ENCODE results near the gene CABCOCO1. TPM values are rescaled to one million over a fixed set of nuclear protein-coding genes. Genes with fewer than 3 reads are reported as not detected.
A peak's percentile ranks its signal among the peaks of the same experiment; 100 is the strongest.
"Not testable (repeated sequence)": the region's sequence is repeated elsewhere in the genome, so short reads cannot be mapped to it uniquely, and the experiment has no call there.

Gene CABCOCO1
- total RNA-seq, 1 donor from 2014 or later, result not detected

DNA sequence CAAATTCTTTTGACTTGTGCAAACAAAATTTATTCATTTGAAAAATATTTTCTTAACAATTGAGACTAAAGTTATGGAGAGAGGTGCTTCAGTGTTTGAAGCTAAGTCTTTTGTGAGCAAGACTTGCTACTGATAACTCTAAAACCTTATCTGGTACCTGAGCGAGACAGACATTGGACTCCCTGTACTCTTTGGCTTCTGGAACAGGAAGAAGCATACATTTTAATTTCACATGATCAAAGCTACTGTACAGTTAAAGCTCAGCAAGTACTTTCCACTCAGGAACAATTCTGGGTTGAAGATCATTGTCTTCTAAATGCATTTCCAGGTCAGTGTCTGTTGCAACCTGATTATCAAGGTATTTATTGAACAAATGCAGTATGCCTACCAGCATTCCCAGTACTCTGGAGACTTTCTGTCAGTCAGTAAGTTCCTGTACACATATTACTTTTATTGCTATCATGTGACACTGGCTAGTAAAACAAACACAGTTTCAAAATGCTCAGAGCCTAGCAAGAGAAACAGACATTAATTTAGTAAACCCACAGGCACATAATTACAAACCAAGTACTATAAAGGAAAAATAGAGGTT is 42.4 kb downstream of the CABCOCO1 start:
- DNase-seq (ENCODE audit: low spot score) (no peak), ATAC-seq (no peak)

DNA sequence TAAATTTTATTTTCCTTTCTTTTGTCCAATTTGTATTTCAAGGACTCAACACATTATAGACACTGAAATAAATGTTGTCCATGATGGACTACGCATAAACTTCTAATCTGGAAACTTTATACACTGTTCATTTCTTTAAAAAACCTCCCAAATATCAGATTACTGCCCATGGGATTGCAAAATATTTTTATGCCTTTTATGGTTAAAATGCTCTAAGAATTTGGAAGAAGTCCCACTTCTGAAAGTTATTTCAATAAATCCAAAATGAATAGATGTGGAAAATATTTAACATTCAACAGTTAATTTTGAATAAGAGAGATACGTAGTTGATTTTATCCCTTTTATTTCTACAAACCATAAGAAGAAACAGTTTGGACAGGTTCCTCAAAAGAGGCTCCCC is 46.1 kb downstream of the CABCOCO1 start:
- no peak for ATAC-seq
- no peak for DNase-seq (ENCODE audit: low spot score)

DNA sequence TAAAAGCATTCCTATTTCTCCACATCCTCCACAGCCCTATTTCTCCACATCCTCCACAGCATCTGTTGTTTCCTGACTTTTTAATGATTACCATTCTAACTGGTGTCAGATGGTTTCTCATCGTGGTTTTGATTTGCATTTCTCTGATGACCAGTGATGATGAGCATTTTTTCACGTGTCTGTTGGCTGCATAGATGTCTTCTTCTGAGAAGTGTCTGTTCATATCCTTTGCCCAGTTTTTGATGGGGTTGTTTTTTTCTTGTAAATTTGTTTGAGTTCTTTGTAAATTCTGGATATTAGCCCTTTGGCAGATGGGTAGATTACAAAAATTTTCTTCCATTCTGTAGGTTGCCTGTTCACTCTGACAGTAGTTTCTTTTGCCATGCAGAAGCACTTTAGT is 49.4 kb downstream of the CABCOCO1 start:
- not testable (repeated sequence) for ATAC-seq; DNase-seq (ENCODE audit: low spot score)

DNA sequence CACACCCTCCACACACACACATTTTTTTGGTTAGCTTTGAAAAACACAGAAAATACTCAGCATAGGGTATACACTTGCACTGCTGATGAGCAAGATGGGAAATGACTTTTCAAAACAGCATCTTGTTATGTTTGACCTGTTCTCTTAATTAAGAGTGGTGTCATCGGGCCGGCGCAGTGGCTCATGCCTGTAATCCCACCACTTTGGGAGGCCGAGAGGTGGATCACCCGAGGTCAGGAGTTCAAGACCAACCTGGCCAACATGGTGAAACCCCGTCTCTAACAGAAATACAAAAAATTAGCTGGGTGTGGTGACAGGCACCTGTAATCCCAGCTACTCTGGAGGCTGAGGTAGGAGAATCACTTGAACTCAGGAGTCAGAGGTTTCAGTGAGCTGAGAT is 56.7 kb downstream of the CABCOCO1 start:
- not testable (repeated sequence) for DNase-seq (ENCODE audit: low spot score)

DNA sequence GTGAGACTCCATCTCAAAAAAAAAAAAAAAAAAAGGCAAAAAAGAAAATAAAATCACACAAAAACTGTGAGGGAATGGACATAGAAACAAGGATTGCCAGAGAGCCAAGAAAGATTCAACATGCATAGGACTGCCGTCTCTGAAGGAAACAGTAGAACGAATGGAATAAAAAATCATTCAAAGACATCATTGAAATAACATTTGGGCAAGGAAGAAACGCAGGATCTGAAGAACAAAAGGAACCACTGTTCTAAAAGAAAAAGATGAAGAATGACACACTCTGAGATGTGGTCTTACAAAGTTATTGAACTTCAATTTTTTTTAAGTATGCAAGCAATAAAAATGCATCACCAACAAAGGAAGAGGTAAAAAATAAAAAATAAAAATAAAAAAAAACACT is 57.2 kb downstream of the CABCOCO1 start:
- no peak for DNase-seq (ENCODE audit: low spot score)
- no peak for ATAC-seq

More for the DNA sequence above, 56.7 kb downstream of the CABCOCO1 start:
- not testable (repeated sequence) for ATAC-seq

DNA sequence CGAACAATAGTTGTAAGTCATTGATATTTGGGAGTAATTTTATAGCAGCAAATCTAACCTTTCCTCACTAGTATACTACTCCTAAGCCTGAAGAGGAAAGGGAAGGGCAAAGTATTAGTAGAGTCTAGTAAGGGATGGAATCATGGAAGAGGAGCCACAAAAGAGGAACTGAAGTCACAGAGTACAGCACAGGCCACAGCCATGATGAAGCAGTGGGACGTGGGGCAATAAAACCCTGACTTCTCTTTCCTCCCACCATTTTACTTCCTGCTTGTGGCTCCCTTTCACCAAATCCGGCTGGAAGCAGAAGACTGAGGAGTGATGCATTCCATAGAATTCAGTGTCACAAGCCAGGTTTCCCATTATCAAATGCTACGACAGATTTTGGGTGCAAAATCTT is 58.7 kb downstream of the CABCOCO1 start:
- DNase-seq (ENCODE audit: low spot score), result no peak
- no peak for ATAC-seq

DNA sequence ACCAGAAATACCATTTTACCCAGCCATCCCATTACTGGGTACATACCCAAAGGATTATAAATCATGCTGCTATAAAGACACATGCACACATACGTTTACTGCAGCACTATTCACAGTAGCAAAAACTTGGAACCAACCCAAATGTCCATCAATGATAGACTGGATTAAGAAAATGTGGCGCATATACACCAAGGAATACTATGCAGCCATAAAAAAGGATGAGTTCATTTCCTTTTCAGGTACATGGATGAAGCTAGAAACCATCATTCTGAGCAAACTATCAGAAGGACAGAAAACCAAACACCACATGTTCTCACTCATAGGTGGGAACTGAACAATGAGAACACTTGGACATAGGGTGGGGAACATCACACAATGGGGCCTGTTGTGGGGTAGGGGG is 62.5 kb downstream of the CABCOCO1 start:
- not testable (repeated sequence) for ATAC-seq; DNase-seq (ENCODE audit: low spot score)

DNA sequence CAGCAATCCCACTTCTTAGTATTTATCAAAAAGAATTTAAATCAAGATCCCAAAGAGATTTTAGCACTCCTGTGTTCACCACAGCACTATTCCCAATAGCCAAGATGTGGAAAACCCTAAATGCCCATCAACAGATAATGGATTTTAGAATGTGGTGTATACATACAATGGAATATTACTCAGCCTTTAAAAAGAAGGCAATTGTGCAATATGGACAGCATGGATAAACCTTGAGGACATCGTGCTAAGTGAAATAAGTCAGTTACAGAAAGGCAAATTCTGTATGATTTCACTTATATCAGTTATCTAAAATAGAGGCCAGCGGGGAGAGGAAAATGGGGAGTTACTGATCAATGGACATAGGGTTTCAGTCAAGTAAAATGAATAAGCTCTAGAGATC is 66.9 kb downstream of the CABCOCO1 start:
- ATAC-seq (no peak), DNase-seq (ENCODE audit: low spot score) (no peak)

DNA sequence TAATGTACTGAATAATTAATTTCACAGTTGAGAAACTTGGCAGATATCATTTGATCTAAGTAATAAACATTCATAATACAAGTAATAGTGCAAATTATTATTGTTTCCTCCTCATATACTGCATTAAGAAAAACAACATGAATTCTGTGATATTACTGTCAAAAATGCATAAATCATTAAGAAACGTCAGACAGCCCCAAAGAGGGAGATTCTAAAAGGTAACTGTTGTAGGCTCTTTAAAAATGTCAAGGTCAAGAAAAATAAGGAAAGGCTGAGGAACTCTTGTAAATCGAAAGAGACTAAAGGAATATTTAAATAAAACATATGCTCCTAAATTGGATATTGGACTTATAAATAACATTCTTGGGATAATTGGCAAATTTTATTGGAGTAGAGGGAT is 67.9 kb downstream of the CABCOCO1 start:
- no peak for ATAC-seq
- no peak for DNase-seq (ENCODE audit: low spot score)

DNA sequence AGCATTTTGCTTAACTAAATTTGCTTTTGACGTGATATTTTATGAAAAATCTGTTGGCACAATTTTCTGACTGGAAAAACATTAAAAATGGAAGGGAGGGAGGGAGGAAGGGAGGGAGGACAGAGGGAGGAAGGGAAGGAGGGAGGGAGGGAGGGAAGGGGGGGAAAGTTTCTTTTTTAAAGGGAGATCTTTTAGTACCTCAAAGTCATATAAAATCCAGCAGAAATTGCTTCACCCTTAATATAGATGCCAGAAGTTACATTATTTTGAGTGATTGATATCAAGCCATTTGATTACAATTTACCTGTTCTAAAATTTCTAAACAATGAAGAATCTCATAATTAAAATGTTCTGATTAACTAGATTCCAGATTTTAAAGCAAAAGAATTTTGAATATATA is 68.9 kb downstream of the CABCOCO1 start:
- DNase-seq (ENCODE audit: low spot score) (no peak), ATAC-seq (no peak)

DNA sequence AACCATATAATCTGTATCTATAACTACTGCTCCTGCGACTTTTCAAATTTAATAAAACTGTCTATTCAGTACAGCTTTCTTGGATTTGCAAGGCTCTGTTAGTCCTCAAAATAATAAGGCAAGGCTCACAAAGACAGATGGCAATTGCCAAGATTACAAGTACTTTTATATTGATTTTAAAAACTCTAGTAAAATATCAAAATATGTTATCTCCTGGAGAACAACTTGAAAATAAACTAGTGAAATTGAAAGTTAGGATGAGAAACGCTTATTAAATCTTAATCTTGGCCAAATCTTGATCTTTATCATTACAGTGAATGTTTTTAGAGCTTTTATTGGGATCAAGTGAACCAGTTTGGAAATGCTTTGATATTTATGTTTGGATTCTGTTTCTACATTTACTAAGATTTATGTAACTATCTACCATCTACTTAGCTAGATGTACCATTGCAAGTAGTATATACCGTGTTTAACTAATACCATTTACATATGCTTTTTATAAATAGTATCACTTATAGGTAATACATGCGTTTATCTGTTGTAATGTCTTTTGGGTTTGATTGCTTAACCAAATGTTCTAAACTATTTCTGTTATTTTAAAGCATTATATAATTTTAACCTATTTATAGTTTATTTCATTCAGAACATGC is 70.0 kb downstream of the CABCOCO1 start:
- ATAC-seq (no peak), DNase-seq (ENCODE audit: low spot score) (no peak)

DNA sequence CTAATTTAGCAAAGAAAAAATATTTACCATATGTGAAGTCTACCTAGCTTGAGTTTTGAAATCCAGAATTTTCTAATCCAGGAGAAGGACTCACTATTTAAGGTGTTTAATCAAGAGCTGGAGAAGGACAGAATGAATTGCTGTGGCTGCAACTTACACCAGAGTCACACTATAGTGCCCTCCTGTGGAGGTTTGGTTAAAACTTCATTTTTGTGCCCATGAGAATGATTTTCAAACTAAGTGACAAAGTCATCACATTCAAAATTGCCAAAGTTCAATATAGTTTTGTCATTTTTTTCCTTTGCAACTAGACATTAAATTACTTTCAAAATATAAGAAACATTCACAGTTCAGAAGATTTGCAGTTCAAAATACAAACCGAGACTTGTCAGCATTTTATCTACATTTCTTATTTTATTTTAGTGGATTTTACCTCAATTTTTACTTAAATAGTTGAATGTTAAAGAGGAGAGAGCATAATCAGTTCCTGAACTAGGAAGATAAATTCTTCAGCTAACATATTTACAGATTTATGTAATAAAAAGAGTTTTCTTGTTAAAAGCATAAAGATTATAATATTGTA is 70.7 kb downstream of the CABCOCO1 start:
- ATAC-seq (peak; percentile 76), DNase-seq (ENCODE audit: low spot score) (no peak)

DNA sequence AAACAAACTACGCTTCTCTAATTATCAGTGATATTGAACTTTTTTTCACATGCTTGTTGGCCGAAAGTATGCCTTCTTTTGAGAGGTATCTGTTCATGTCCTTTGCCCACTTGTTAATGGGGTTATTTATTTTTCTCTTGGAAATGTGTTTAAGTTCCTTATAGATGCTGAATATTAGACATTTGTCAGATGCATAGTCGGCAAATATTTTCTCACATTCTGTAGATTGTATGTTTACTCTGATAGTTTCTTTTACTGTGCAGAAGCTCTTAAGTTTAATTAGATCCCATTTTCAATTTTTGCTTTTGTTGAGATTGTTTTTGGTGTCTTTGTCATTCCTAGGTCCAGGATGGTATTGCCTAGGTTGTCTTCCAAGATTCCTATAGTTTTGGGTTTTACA is 73.2 kb downstream of the CABCOCO1 start:
- ATAC-seq (no peak), DNase-seq (ENCODE audit: low spot score) (no peak)

DNA sequence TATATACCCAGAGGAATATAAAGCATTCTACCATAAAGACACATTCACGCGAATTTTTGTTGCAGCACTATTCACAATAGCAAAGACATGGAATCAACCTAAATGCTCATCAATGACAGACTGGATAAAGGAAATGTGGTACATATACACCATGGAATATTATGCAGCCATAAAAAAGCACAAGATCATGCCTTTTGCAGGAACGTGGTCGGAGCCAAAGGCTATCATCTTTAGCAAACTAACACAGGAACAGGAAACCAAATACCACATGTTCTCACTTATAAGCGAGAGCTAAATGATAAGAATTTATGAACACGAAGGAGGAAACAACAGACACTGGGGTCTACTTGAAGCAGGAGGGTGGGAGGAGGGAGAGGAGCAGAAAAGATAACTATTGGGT is 74.7 kb downstream of the CABCOCO1 start:
- not testable (repeated sequence) for ATAC-seq; DNase-seq (ENCODE audit: low spot score)

DNA sequence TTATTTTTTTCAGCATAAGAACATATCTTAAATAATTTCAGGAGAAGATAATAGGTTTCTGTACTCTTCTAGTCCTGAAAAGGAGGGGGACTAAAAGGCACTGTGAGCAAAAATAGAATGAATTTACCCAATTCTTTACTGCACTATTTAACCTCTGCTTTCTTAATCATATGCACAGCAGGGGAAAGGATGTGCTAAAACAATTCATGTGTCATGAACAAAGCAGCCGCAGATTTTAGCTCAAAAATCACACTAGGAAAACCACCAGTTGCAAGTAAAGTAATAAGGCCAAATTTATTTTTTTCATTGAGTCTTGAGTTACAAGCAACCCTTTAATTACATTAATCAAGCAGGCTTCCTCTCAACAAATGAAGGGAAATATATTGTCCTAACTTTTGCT is 80.1 kb downstream of the CABCOCO1 start:
- DNase-seq (ENCODE audit: low spot score) (no peak), ATAC-seq (no peak)

DNA sequence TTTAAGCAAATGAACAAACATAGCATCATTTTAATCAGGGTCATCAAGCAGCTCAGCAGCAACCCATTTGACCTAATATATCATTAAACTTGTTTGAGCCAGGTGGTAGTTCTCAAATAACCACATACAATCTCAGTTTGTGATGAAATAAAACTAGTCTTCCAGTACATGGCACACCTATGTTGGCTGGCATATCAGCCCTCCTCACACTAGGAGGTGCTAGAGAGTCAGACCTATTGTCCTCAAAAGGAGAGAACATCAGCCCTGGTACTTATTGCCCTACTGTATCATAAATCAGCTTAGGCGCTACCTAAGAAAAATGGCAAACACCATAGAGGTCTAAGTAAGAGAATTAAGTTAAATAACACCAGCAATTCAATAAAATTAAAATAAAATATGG is 81.7 kb downstream of the CABCOCO1 start:
- ATAC-seq (no peak), DNase-seq (ENCODE audit: low spot score) (no peak)

DNA sequence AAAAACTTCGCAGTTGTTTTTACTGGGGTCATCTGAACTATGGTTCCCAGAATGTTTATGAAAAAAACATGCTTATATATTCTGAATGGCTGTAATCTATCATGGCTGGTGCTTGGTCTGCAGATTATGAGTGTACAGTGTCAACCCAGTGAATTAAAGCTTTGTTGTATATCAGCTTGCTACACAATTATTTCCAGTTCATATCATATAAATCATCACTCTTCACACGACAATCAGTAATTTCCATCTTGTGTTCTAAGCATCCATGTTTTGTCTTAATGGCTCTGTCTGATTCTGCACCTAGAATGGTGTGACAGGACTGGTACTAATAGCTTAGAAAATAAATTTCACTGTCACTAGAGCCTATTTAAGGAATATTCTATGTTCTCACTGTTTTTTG is 83.6 kb downstream of the CABCOCO1 start:
- ATAC-seq (no peak), DNase-seq (ENCODE audit: low spot score) (no peak)

DNA sequence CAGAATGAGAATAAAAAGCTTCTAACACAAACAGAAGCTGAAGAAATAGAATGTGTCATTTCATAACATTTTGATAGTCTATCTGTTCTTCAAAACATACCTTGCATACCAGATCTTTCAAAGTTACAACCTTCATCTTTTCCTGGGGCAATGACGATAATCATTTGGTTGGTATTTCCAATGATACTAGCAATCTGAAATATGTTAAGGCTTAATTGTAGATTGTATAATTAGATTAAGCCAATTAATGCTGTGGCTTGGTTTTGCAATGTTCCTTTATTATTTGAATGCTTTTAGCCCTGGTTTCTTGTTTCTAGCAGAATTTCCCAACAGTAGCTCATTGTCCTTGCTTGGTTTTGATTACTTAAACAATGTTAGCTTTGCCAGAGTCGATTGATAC is 84.6 kb downstream of the CABCOCO1 start:
- DNase-seq (ENCODE audit: low spot score) (no peak), ATAC-seq (no peak)

DNA sequence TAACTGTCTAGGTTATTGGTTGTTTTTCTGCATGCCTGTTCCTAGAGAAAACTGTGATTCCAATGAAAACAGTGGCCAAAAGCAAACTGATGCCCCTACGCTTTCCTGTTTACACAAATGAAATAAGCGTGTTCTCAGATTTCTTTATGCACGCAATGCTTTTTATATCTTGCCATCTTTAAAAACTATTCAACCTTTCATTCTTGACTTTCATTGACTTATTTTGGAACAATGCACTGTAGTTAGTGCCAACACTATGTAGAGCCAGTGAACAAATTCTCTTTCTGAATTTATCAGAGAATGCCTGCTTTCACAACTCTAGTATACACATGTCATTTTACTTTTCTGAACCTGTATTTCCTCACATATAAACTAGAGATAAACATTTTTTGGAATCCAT is 86.6 kb downstream of the CABCOCO1 start:
- DNase-seq (ENCODE audit: low spot score) (no peak), ATAC-seq (no peak)

DNA sequence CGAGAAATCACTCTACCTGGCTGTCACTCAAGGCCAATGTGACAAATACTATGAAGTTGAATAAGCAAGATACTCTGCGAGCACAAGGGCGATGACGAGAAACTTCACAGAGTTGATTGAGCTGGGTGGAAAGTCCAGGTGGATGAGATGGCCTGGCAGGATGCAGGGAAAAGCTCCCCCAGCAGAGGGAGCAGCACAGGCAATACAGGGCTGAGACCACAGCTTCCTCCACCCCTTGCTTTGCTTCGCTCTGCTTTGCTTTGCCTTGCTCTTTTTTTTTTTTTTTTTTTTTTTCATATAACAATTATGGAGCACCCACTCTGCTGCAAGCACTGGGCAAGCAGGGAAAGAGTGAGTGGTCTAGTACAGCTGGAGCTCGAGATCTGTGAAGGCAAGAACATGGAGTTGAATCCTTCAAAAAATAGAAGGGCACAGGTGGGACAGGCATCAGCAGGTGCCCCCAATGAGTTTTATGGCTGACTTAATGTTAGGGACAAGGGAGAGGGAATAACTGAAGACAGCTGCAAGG is 88.3 kb downstream of the CABCOCO1 start:
- DNase-seq (ENCODE audit: low spot score) (peak; percentile 69), ATAC-seq (peak; percentile 100)

DNA sequence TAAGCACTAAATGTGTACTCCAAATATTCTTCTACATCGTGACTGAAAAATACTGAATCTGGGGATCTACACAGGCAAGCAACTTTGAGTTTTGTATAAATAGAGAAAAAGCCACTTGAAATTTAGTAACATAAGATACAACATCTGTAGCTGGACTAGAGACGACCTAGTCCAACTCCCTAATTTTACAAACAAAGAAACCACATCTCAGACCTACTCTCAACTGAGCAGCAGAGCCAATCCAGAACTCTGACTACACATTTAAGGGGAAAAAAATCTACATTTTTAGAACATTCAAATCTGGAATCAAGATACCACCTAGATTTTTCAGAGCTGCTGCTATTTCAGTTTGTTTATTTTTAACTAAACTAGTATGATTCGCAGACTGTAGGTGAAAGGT is 88.9 kb downstream of the CABCOCO1 start:
- no peak for ATAC-seq

More for the DNA sequence above, 88.9 kb downstream of the CABCOCO1 start:
- DNase-seq (ENCODE audit: low spot score), result no peak
